Cardiac muscle cell (in vitro differentiated cells and primary cell): ENCODE results near the gene NAALADL2. TPM values are rescaled to one million over a fixed set of nuclear protein-coding genes. Genes with fewer than 3 reads are reported as not detected.
"Not testable (repeated sequence)": the region's sequence is repeated elsewhere in the genome, so short reads cannot be mapped to it uniquely, and the experiment has no call there.

Source experiments
- DNase-seq, 2 donors: peaks; one replicate each; pipeline versions ENCODE4 v3.0.0 to v3.0.0-alpha.2; 2010 to 2017; ENCODE audit warnings: low read depth in 1 of 2, low spot score in 1 of 2
- H3K27ac ChIP-seq: fragments of 200-600 bp; sonication (generic); 2 replicates; pipeline ENCODE4 v1.5.1; 2016
- H3K27me3 ChIP-seq: fragments of 200-600 bp; sonication (generic); 2 replicates; pipeline ENCODE4 v1.6.0; 2016; ENCODE audit warnings: control low read depth
- H3K36me3 ChIP-seq: fragments of 200-600 bp; sonication (generic); 2 replicates; pipeline ENCODE4 v1.5.1; 2016; ENCODE audit warnings: control low read depth
- H3K4me1 ChIP-seq: fragments of 200-600 bp; sonication (generic); 2 replicates; pipeline ENCODE4 v1.8.1; 2017; ENCODE audit warnings: low read depth, mild to moderate bottlenecking, mixed run types
- H3K4me3 ChIP-seq: fragments of 200-600 bp; sonication (generic); 2 replicates; pipeline ENCODE4 v1.5.1; 2016; ENCODE audit warnings: mild to moderate bottlenecking
- H3K9me3 ChIP-seq: fragments of 200-600 bp; sonication (generic); 2 replicates; pipeline ENCODE4 v1.5.1; 2017; ENCODE audit warnings: low read depth, mild to moderate bottlenecking, control low read depth
- polyA plus RNA-seq: library from polyadenylated mRNA; unstranded; fragments of >200 nt; fragmentation: Nextera tagmentation; extraction: Ambion mirVana; gene quantifications from 2 replicates; pipeline ENCODE4 v1.2.1, GENCODE V29; 2016
- total RNA-seq: library from RNA; depleted of rRNA; stranded (reverse); fragments of >200 nt; gene quantifications from 2 replicates; pipeline ENCODE4 v1.2.3, GENCODE V29; 2016
- TF ChIP-seq, protein P1 (sequence below): IDR thresholded peaks from 2 replicates; pipeline ENCODE4 v1.5.1; 2012; ENCODE audit warnings: low read depth, mild to moderate bottlenecking, low read length

The NAALADL2 gene
- total and polyA plus RNA-seq, 2 experiments from 2014 or later, result 2.4 to 3.8 TPM

- Histone ChIP-seq H3K4me3 (no peak overlapping the region), H3K9me3 (no peaks in the 10 kb centered on the region), H3K36me3 (no peaks in the 10 kb centered on the region), H3K27me3 (no peaks in the 10 kb centered on the region), H3K4me1 (no peaks in the 10 kb centered on the region), H3K27ac (no peak overlapping the region)
- no peak for DNase-seq
- TF ChIP-seq, protein P1, sequence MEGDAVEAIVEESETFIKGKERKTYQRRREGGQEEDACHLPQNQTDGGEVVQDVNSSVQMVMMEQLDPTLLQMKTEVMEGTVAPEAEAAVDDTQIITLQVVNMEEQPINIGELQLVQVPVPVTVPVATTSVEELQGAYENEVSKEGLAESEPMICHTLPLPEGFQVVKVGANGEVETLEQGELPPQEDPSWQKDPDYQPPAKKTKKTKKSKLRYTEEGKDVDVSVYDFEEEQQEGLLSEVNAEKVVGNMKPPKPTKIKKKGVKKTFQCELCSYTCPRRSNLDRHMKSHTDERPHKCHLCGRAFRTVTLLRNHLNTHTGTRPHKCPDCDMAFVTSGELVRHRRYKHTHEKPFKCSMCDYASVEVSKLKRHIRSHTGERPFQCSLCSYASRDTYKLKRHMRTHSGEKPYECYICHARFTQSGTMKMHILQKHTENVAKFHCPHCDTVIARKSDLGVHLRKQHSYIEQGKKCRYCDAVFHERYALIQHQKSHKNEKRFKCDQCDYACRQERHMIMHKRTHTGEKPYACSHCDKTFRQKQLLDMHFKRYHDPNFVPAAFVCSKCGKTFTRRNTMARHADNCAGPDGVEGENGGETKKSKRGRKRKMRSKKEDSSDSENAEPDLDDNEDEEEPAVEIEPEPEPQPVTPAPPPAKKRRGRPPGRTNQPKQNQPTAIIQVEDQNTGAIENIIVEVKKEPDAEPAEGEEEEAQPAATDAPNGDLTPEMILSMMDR, result no peak
Measured at GRCh38 chr3:175155172-175155571, 296.0 kb downstream of the NAALADL2 start.

GRCh38 chr3:175159202-175159601, 300.1 kb downstream of the NAALADL2 start:
- H3K27ac ChIP-seq, result no peak overlapping the region
- no peaks in the 10 kb centered on the region for H3K27me3 ChIP-seq
- no peak overlapping the region for H3K4me3 ChIP-seq
- TF ChIP-seq, protein P1, result no peak
- no peak for DNase-seq
- no peaks in the 10 kb centered on the region for H3K9me3 ChIP-seq
- no peaks in the 10 kb centered on the region for H3K36me3 ChIP-seq
- no peaks in the 10 kb centered on the region for H3K4me1 ChIP-seq

- H3K36me3 ChIP-seq, result no peaks in the 10 kb centered on the region
- TF ChIP-seq, protein P1, result no peak
- H3K9me3 ChIP-seq, result no peaks in the 10 kb centered on the region
- H3K4me3 ChIP-seq, result no peak overlapping the region
- peak in 1 of 2 donors; percentile 15 for DNase-seq
- H3K4me1 ChIP-seq, result no peaks in the 10 kb centered on the region
- no peaks in the 10 kb centered on the region for H3K27me3 ChIP-seq
- no peak overlapping the region for H3K27ac ChIP-seq
Measured at GRCh38 chr3:175161291-175161690, 302.2 kb downstream of the NAALADL2 start.

DNA sequence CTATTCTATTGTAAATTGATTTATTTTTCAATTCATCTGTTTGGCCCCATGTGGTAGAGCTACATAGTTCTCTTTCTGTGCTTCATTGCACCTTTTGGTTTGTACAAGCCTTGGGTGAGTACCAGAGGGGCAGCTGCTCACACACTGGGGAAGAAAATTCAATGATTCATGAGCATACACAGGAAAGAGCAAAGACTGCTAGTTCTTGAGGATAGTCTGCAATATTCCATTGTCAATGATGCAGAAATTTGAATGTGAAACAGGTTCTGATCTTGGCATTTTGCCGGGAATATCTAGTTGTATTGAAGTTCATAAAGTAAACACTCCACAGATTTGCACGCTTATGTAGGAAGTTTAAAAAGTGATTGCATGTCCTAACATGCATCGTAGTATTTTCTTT, 304.6 kb downstream of the NAALADL2 start:
- Histone ChIP-seq H3K27me3 (no peaks in the 10 kb centered on the region), H3K4me3 (no peak overlapping the region), H3K36me3 (no peaks in the 10 kb centered on the region), H3K9me3 (no peaks in the 10 kb centered on the region), H3K27ac (no peak overlapping the region), H3K4me1 (no peaks in the 10 kb centered on the region)
- TF ChIP-seq, protein P1, result no peak
- no peak for DNase-seq

DNA sequence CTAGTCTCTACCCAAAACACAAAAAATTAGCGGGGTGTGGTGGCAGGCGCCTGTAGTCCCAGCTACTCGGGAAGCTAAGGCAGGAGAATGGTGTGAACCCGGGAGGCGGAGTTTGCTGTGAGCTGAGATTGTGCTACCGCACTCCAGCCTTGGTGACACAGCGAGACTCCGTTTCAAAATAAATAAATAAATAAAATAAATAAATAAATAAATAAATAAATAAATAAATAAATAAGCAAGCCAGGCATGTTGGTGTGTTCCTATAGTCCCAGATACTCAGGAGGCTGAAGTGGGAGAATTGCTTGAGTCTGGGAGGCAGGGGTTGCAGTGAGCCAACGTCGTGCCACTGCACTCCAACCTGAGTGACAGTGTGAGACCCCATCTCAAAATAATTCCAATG, 314.0 kb downstream of the NAALADL2 start:
- not testable (repeated sequence) for H3K4me1 ChIP-seq, H3K27me3 ChIP-seq, H3K9me3 ChIP-seq, DNase-seq, H3K27ac ChIP-seq, H3K36me3 ChIP-seq, H3K4me3 ChIP-seq

GRCh38 chr3:175176556-175176955, 317.4 kb downstream of the NAALADL2 start:
- Histone ChIP-seq H3K4me1 (no peaks in the 10 kb centered on the region), H3K36me3 (no peaks in the 10 kb centered on the region)
- TF ChIP-seq, protein P1, result no peak

More at GRCh38 chr3:175176556-175176955, 317.4 kb downstream of the NAALADL2 start:
- Histone ChIP-seq H3K27ac (no peak overlapping the region), H3K4me3 (no peak overlapping the region), H3K27me3 (no peaks in the 10 kb centered on the region), H3K9me3 (no peaks in the 10 kb centered on the region)
- DNase-seq, result no peak
